HCT116 (cell line): ENCODE measurements around the gene TRMU. TPM values are rescaled to one million over a fixed set of nuclear protein-coding genes. Genes with fewer than 3 reads are reported as not detected.

Source experiments
- ATAC-seq: fragments of 200-7000 bp; cut with Tn5 transposase; 2 replicates; pipeline ENCODE4 v1.9.1; 2020; ENCODE audit warnings: mild to moderate bottlenecking, moderate library complexity
- BruUV-seq: library from RNA; stranded (reverse); fragments of 400-500 nt; replicated peaks from 2 replicates; lab custom pipeline; 2021; lab: Mats Ljungman, UMichigan
- CTCF ChIA-PET: fragments of 300-600 bp; sonication (Branson Sonifier 250); formaldehyde crosslinking; loops from one replicate; lab custom pipeline; 2021; ENCODE audit warnings: antibody characterized with exemption; lab: Charles Lee
- POLR2A ChIA-PET: fragments of 300-600, 350-600 bp; sonication (Branson Sonifier 250); formaldehyde crosslinking; loops from one replicate; lab custom pipeline; 2021; ENCODE audit warnings: antibody characterized with exemption; lab: Charles Lee
- RAD21 ChIA-PET, 2 experiments: fragments of 300-600 bp; sonication (Branson Sonifier 250); formaldehyde crosslinking; loops; one replicate each; lab custom pipeline; 2023; ENCODE audit warnings: low total read pairs in 2 of 2; ENCODE audit not compliant: uncharacterized antibody in 2 of 2, unreplicated experiment in 2 of 2, low non-redundant PET in 1 of 2; lab: Charles Lee
- DNase-seq: peaks from one replicate; pipeline ENCODE4 v3.0.0-alpha.2; 2010; ENCODE audit warnings: low read depth, low spot score
- H2AFZ ChIP-seq: fragments of 200-600 bp; shearing (Covaris generic), sonication (generic); 2 replicates; pipeline ENCODE4 v1.6.1; 2017; ENCODE audit warnings: low read depth, mixed run types, mixed read lengths, antibody characterized with exemption, low read length; ENCODE audit not compliant: poor library complexity, severe bottlenecking
- H3K27ac ChIP-seq: 2 replicates; pipeline ENCODE4 v1.5.1; 2012; ENCODE audit warnings: low read depth, low read length
- H3K27me3 ChIP-seq: fragments of 200-600 bp; sonication (generic); 2 replicates; pipeline ENCODE4 v1.6.1; 2016; ENCODE audit warnings: mixed run types, low read length, mixed read lengths; ENCODE audit not compliant: insufficient read depth
- H3K36me3 ChIP-seq, 2 experiments: fragments of 200-500 bp in 1 of 2; fragments of 200-600 bp in 1 of 2; sonication (Bioruptor generic) in 1 of 2; sonication (generic) in 1 of 2; 2 replicates each; pipeline versions ENCODE4 v1.5.1 to v1.6.1; 2014 to 2016; ENCODE audit warnings: low read length in 2 of 2, inconsistent platforms in 1 of 2, mixed read lengths in 1 of 2, mixed run types in 1 of 2; ENCODE audit not compliant: insufficient read depth in 2 of 2, control insufficient read depth in 1 of 2
- H3K4me1 ChIP-seq, 2 experiments: fragments of 200-600 bp in 1 of 2; sonication (generic) in 1 of 2; 2 replicates each; pipeline versions ENCODE4 v1.5.1 to v1.6.1; 2012 to 2017; ENCODE audit warnings: low read length in 2 of 2, inconsistent platforms in 1 of 2, mild to moderate bottlenecking in 1 of 2, mixed read lengths in 1 of 2, mixed run types in 1 of 2, moderate library complexity in 1 of 2; ENCODE audit not compliant: insufficient read depth in 2 of 2, control insufficient read depth in 1 of 2
- H3K4me2 ChIP-seq: fragments of 200-600 bp; sonication (generic); 2 replicates; pipeline ENCODE4 v1.6.1; 2017; ENCODE audit warnings: mixed run types, low read length, mixed read lengths
- H3K4me3 ChIP-seq, 2 experiments: fragments of 200-600 bp in 1 of 2; sonication (generic) in 1 of 2; replicated peaks in 1 of 2; 2 replicates each; pipeline ENCODE4 v1.5.1; 2011 to 2016; ENCODE audit warnings: low read length in 2 of 2, control low read depth in 1 of 2, low read depth in 1 of 2, mild to moderate bottlenecking in 1 of 2, mixed read lengths in 1 of 2, mixed run types in 1 of 2
- H3K79me2 ChIP-seq: fragments of 200-600 bp; sonication (generic); 2 replicates; pipeline ENCODE4 v1.6.1; 2017; ENCODE audit warnings: mild to moderate bottlenecking, mixed run types, low read length, moderate library complexity, mixed read lengths; ENCODE audit not compliant: insufficient read depth
- H3K9ac ChIP-seq: fragments of 200-600 bp; sonication (generic); 2 replicates; pipeline ENCODE4 v1.6.1; 2016; ENCODE audit warnings: low read length, mixed read lengths
- H3K9me2 ChIP-seq: fragments of 200-600 bp; sonication (generic), shearing (Covaris generic); 2 replicates; pipeline ENCODE4 v1.6.1; 2017; ENCODE audit warnings: mixed run types, mild to moderate bottlenecking, moderate library complexity; ENCODE audit not compliant: insufficient read depth
- H3K9me3 ChIP-seq, 2 experiments: fragments of 200-500 bp in 1 of 2; fragments of 200-600 bp in 1 of 2; sonication (Bioruptor generic) in 1 of 2; sonication (generic) in 1 of 2; 2 replicates each; pipeline ENCODE4 v1.6.1; 2014 to 2017; ENCODE audit warnings: low read length in 2 of 2, mixed read lengths in 2 of 2, inconsistent platforms in 1 of 2, low read depth in 1 of 2, mild to moderate bottlenecking in 1 of 2, mixed run types in 1 of 2, moderate library complexity in 1 of 2; ENCODE audit not compliant: control insufficient read depth in 1 of 2, insufficient read depth in 1 of 2
- H4K20me1 ChIP-seq: fragments of 200-600 bp; sonication (generic), shearing (Covaris generic); 2 replicates; pipeline ENCODE4 v1.6.1; 2017; ENCODE audit warnings: mixed run types, mild to moderate bottlenecking, moderate library complexity; ENCODE audit not compliant: insufficient read depth
- CBX3 ChIP-seq: IDR thresholded peaks from 2 replicates; pipeline ENCODE4 v1.6.1; 2012; ENCODE audit warnings: low read depth
- CEBPB ChIP-seq: IDR thresholded peaks from 2 replicates; pipeline ENCODE4 v1.6.1; 2012; ENCODE audit warnings: low read depth
- EGR1 ChIP-seq: IDR thresholded peaks from 2 replicates; pipeline ENCODE4 v1.6.1; 2012; ENCODE audit warnings: low read depth
- FOSL1 ChIP-seq: IDR thresholded peaks from 2 replicates; pipeline ENCODE4 v1.6.1; 2012; ENCODE audit warnings: low read depth
- JUND ChIP-seq: IDR thresholded peaks from 2 replicates; pipeline ENCODE4 v1.6.1; 2012
- MAX ChIP-seq: IDR thresholded peaks from 2 replicates; pipeline ENCODE4 v1.6.1; 2012
- POLR2A ChIP-seq: IDR thresholded peaks from 2 replicates; pipeline ENCODE4 v1.7.0; 2011; ENCODE audit warnings: borderline replicate concordance; ENCODE audit not compliant: insufficient read depth, insufficient read length; ENCODE audit errors: extremely low read depth
- POLR2AphosphoS5 ChIP-seq: IDR thresholded peaks from 2 replicates; pipeline ENCODE4 v1.6.1; 2011; ENCODE audit warnings: mild to moderate bottlenecking, low read depth, low read length, moderate library complexity
- RAD21 ChIP-seq: IDR thresholded peaks from 2 replicates; pipeline ENCODE4 v1.6.1; 2012; ENCODE audit warnings: low read depth, mild to moderate bottlenecking
- SIN3A ChIP-seq: IDR thresholded peaks from 2 replicates; pipeline ENCODE4 v1.6.1; 2012; ENCODE audit warnings: low read depth
- TCF7L2 ChIP-seq: IDR thresholded peaks from 2 replicates; pipeline ENCODE4 v1.7.0; 2011; ENCODE audit warnings: borderline replicate concordance, inconsistent platforms; ENCODE audit not compliant: insufficient read depth, insufficient read length; ENCODE audit errors: extremely low read depth
- YY1 ChIP-seq: IDR thresholded peaks from 2 replicates; pipeline ENCODE4 v1.6.1; 2011; ENCODE audit warnings: low read length, low read depth, moderate library complexity, mild to moderate bottlenecking; ENCODE audit not compliant: insufficient replicate concordance; ENCODE audit errors: extremely low read depth
- ZNF274 ChIP-seq: fragments of 200-500 bp; sonication (Bioruptor generic); IDR thresholded peaks from 2 replicates; pipeline ENCODE4 v1.6.1; 2014; ENCODE audit warnings: mild to moderate bottlenecking, low read depth, low read length, inconsistent platforms
- intact Hi-C: fragments of 100-400 bp; cut with micrococcal nuclease; formaldehyde crosslinking; loops from 2 replicates; pipeline ENCODE4 v1.10.0; 2022
- total RNA-seq: library from RNA; stranded (reverse); gene quantifications from one replicate; pipeline ENCODE4 v1.2.1, GENCODE V29; 2021; ENCODE audit not compliant: unreplicated experiment
- TF ChIP-seq, protein P1 (sequence below), 3 experiments: fragments of 200-600 bp in 1 of 3; sonication (generic) in 1 of 3; IDR thresholded peaks in 2 of 3; conservative IDR thresholded peaks in 1 of 3; 2 replicates each; pipeline ENCODE4 v1.5.1; 2012 to 2017; ENCODE audit warnings: low read depth in 2 of 3, low read length in 2 of 3, antibody characterized with exemption in 1 of 3, borderline replicate concordance in 1 of 3, control low read depth in 1 of 3, mild to moderate bottlenecking in 1 of 3, mixed read lengths in 1 of 3, mixed run types in 1 of 3, moderate library complexity in 1 of 3; ENCODE audit not compliant: insufficient read depth in 1 of 3
- TF ChIP-seq, protein P2 (sequence below): IDR thresholded peaks from 2 replicates; pipeline ENCODE4 v1.6.1; 2012

The TRMU gene
- total RNA-seq, 1 experiment from 2014 or later = 65.4 TPM

- Histone ChIP-seq H4K20me1 (no peaks in the 10 kb centered on the region), H2AFZ (no peak overlapping the region), H3K36me3 (peaks cover 32 to 38% of the 10 kb centered on the region in 2 experiments; a peak in 3 of 4 replicates), H3K27me3 (no peaks in the 10 kb centered on the region), H3K4me3 (no peak overlapping the region), H3K4me1 (peaks cover 0 to 11% of the 10 kb centered on the region in 2 experiments; a peak in 3 of 4 replicates), H3K79me2 (peaks cover 3% of the 10 kb centered on the region; the same call in 1 of the 2 replicates), H3K4me2 (no peak overlapping the region), H3K27ac (no peak overlapping the region), H3K9me2 (no peaks in the 10 kb centered on the region), H3K9ac (no peak overlapping the region), H3K9me3 (no peaks in the 10 kb centered on the region)
- ChIA-PET POLR2A (no interaction called here), RAD21 (no interaction called here), CTCF (no interaction called here)
- no peak for DNase-seq
- TF ChIP-seq CBX3 (no peak), ZNF274 (no peak), POLR2AphosphoS5 (no peak), POLR2A (no peak), CEBPB (no peak), JUND (no peak), YY1 (no peak), MAX (no peak), FOSL1 (no peak), TCF7L2 (no peak), EGR1 (no peak), SIN3A (no peak), RAD21 (no peak)
- TF ChIP-seq, protein P1, sequence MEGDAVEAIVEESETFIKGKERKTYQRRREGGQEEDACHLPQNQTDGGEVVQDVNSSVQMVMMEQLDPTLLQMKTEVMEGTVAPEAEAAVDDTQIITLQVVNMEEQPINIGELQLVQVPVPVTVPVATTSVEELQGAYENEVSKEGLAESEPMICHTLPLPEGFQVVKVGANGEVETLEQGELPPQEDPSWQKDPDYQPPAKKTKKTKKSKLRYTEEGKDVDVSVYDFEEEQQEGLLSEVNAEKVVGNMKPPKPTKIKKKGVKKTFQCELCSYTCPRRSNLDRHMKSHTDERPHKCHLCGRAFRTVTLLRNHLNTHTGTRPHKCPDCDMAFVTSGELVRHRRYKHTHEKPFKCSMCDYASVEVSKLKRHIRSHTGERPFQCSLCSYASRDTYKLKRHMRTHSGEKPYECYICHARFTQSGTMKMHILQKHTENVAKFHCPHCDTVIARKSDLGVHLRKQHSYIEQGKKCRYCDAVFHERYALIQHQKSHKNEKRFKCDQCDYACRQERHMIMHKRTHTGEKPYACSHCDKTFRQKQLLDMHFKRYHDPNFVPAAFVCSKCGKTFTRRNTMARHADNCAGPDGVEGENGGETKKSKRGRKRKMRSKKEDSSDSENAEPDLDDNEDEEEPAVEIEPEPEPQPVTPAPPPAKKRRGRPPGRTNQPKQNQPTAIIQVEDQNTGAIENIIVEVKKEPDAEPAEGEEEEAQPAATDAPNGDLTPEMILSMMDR (IDR thresholded peaks at IDR 0.05 in 2 of 3, conservative IDR thresholded peaks at IDR 0.05 in 1 of 3; ENCODE audit: borderline replicate concordance in 1 of 3, insufficient read depth in 1 of 3, low read depth in 2 of 3, low read length in 2 of 3) = no peak
- TF ChIP-seq, protein P2, sequence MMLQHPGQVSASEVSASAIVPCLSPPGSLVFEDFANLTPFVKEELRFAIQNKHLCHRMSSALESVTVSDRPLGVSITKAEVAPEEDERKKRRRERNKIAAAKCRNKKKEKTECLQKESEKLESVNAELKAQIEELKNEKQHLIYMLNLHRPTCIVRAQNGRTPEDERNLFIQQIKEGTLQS = no peak
- intact Hi-C loops = no loop called here
- BruUV-seq = TSS peak; percentile 43
- no peak for ATAC-seq
Observed at GRCh38 chr22:46330426-46330825, 5.1 kb upstream of the TRMU start.
